OCI-LY3 (cell line): ENCODE data around the gene ACSBG1.

Experiments used
- CTCF ChIP-seq: fragments of 200-600, 300-600 bp; sonication (generic); IDR thresholded peaks from 2 replicates; pipeline ENCODE4 v1.5.1; 2014; ENCODE audit warnings: antibody characterized with exemption, low read length, low read depth
- EZH2phosphoT487 ChIP-seq: fragments of 200-600 bp; shearing (Covaris generic); IDR thresholded peaks from 2 replicates; pipeline ENCODE4 v1.6.1; 2018; ENCODE audit warnings: antibody characterized with exemption, mixed run types, low read depth

- no peak for TF ChIP-seq CTCF
- TF ChIP-seq EZH2phosphoT487, result no peak
These were observed 48.0 kb upstream of the ACSBG1 start for GRCh38 chr15:78282324-78282723.
